HG03097 (cell line): ENCODE data around the gene ELOVL6.
"Not testable (repeated sequence)": the region's sequence is repeated elsewhere in the genome, so short reads cannot be mapped to it uniquely, and the experiment has no call there.

ENCODE experiments used
- ATAC-seq: cut with Tn5 transposase; IDR thresholded peaks from one replicate; pipeline ENCODE4 v1.9.1; 2021; ENCODE audit not compliant: unreplicated experiment, low FRiP score

Gene ELOVL6

GRCh38 chr4:110087070-110087708, 111.2 kb downstream of the ELOVL6 start:
- no peak for ATAC-seq

DNA sequence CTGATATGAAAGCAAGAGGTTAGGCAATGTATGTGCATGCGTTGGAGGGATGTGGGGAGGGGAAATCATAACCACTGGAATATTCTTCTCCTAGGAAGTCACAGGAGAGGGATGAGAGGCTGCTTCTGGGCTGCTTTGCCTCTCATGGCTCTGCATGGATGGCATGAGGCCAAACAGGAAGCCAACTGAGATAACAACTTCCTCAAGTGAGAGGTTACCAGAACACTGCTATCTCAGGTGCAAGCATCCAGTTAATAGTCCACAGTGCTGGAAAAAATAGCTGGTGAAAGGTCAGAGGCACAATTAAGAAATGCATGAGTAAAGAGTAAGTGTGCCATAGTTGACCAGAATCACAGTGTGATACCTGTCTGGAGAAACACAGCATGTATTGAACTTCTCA, 113.3 kb downstream of the ELOVL6 start:
- ATAC-seq: no peak

- no peak for ATAC-seq
These were observed 114.3 kb downstream of the ELOVL6 start for GRCh38 chr4:110084154-110084553.

DNA sequence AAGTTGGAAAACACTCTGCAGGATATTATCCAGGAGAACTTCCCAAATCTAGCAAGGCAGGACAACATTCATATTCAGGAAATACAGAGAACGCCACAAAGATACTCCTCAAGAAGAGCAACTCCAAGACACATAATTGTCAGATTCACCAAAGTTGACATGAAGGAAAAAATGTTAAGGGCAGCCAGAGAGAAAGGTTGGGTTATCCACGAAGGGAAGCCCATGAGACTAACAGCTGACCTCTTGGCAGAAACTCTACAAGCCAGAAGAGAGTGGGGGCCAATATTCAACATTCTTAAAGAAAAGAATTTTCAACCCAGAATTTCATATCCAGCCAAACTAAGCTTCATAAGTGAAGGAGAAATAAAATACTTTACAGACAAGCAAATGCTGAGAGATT, 120.3 kb downstream of the ELOVL6 start:
- ATAC-seq: not testable (repeated sequence)

DNA sequence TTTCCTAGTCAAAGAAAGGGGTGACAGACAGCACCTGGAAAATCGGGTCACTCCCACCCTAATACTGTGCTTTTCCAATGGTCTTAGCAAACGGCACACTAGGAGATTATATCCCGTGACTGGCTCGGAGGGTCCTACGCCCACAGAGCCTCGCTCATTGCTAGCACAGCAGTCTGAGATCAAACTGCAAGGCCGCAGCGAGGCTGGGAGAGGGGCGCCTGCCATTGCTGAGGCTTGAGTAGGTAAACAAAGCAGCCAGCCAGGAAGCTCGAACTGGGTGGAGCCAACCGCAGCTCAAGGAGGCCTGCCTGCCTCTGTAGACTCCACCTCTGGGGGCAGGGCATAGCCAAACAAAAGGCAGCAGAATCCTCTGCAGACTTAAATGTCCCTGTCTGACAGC, 121.6 kb downstream of the ELOVL6 start:
- not testable (repeated sequence) for ATAC-seq

DNA sequence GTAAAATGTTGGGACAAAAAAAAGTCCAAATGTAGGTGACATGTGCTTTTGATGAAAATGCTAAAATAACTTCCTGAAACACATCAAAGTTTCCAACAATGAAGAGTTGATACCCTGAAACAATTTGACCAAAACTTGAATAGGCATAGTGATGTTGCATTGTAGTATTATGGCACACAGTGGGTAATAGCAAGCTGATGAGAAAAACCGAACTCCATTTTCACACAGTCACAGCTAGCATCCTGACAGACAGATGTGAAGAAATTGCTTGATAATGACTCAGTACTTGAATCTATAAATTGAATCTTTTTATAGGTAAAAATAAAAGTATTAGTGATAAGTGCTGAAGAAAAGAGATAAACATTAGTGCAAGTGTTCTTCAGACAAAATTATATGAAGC, 122.5 kb downstream of the ELOVL6 start:
- no peak for ATAC-seq

DNA sequence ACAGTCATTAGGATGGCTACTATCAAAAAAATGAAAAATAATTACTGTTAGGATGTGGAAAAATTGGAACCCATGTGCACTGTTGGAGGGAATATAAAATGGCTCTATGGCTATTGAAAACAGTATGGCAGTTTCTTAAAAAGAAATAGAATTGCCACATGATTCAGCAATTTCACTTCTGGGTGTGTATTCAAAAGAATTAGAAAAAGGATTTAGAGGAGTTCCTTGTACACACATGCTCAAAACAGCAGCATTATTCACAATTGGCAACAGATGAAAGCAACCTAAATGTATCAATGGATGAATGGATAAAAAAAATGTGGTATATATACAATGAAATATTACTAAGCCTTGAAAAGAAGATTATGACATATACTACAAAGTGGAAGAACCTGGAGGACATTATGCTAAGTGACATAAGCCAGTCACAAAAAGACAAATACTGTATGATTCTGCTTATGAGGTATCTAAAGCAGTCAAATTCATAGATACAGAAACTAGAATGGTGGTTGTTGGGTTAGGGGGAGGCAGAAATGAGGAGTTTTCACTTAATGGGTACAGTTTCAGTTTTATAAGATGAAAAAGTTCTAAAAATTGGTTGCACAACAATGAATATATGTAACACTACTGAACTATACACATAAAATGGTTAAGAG, 123.2 kb downstream of the ELOVL6 start:
- peak; percentile 59 for ATAC-seq

DNA sequence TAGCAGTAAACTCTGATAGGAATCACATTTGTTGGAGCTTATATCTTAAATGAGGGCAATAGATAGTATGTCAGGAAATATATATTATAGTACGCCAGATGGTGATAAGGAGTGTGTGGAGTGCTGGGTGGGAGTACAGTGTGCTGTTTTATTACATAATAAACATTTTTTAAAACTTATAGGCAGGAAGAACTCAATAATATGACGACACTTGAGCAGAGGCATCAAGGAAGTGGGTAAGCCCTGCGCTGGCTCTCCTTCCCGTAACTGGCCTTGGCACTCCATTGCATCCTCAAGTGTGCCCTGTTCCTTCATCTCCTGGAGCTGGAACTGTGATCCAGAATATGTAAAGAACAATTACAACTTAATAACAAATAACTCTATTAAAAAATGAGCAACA, 123.8 kb downstream of the ELOVL6 start:
- no peak for ATAC-seq

GRCh38 chr4:110073053-110073845, 125.2 kb downstream of the ELOVL6 start:
- ATAC-seq: no peak

DNA sequence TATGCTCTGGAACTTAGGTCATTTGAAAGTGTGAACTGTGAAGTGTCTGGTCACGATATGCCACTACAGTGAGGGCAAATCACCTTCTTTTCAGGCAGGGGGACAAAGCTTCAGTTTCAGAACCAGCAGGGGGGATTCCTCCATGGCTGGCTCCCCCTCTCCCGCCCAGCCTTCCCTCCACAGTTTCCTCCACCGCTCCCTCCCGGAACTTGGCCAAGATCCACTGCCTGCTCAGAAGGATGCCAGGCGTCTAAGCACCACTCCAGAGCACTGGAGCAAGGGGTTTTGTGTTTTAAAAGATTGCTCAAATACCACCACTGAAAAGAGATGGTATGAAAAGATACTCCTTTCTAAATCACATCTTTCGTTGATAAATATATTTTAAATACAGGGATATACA, 126.9 kb downstream of the ELOVL6 start:
- no peak for ATAC-seq

GRCh38 chr4:110068248-110068647, 130.2 kb downstream of the ELOVL6 start:
- ATAC-seq: no peak

DNA sequence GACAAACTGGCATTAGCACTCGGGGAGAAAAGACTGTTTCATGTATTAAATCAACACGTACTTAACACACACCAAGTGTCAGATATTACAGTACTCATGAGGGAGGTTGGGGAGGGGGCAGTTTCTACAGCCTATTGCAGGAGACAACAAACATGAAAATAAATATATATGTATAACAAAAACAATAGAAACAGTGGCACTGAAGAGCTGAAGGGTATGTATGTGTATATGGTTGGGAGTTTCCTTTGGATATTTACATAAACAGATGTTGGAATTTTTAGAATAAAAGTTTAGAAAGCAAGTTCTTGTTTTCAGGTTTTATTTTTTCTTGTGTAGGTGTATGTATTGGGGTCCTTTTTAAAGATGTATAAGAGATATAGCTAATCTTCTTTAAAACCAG, 133.5 kb downstream of the ELOVL6 start:
- no peak for ATAC-seq

GRCh38 chr4:110064295-110064694, 134.1 kb downstream of the ELOVL6 start:
- no peak for ATAC-seq

DNA sequence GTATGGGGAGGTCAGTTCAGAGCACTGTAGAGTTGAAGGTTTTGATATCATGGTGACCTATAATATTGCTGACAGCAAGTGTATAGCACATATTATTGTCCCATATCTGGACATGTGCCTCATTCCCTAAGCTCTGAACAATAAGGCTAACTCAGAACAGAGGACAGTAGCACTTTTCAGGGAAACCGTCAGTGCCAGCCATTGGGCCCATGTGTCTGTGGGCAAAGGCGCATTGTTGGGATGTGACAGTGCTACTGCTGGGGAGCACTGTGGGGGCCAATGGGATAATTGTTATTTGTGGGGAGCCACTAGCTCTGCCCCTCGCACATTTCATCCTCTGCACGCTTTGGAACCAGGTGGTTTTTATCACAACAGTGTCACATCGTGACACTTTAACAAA, 136.2 kb downstream of the ELOVL6 start:
- no peak for ATAC-seq

DNA sequence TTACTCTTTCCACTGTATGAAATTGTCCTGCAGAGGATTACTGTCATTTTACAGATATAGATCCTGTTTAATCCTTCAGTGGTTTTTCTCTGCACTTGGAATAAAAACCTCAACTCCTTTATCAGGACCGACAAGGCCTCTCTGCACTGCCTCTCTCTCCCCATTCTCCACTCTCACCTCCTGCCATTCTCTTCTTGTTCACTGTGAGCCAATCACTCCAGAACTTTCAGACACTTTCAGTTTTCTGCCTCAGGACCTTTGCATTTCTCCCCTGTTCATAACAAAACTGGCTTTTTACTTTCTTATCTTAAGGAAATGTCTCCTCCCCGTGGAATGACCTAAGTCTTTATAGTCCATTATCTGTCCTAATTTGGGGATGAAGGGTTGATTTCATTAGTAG, 137.3 kb downstream of the ELOVL6 start:
- ATAC-seq: no peak

GRCh38 chr4:110059556-110060191, 138.7 kb downstream of the ELOVL6 start:
- peak; percentile 75 for ATAC-seq

DNA sequence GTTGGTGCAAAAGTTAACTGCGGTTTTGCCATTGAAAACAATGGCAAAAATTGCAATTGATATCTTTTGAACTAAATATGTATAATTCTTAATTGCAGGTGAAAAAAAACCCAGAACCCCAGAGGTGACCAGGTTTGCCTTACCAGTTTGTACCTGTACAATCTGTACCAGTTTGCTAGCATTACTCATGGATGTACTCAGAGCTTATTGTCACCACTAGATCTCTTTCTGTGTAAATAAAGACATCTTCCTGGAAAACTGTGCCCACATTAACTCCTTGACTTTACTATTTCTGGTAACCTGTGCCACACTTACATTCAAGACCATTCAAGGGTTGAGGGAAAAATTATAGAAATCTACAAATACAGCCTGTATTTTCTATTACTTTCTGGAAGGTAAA, 139.7 kb downstream of the ELOVL6 start:
- ATAC-seq: no peak

DNA sequence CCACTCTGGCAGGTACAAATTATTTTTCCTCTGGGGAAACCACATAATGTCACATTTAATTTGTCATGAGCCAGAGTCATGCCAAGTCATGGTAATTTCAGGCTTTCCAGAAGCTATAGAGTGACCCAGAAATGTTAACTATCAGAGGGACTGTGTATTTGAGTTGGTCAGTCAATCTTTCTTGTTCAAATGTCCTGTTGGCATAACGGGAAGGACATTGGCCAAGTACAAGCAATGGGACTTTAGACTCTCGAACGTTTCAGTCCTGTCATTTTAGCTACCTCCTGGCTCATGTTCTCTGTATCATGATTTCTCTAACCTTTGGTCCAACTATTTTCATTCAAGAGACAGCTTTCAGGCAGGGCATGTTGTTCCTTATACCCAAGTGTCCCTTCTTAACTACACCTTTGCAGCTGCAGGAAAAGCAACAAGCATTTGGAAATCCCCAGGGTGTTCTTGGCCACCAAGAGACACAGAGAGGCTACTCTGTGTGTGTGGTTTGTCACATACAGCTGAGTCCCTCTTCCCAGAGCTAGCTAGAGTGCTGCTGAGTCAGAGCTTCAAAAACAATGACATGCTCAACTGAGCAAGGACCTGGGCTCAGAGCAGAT, 143.2 kb downstream of the ELOVL6 start:
- peak; percentile 71 for ATAC-seq

GRCh38 chr4:110049951-110050925, 148.2 kb downstream of the ELOVL6 start:
- ATAC-seq: peak; percentile 53

DNA sequence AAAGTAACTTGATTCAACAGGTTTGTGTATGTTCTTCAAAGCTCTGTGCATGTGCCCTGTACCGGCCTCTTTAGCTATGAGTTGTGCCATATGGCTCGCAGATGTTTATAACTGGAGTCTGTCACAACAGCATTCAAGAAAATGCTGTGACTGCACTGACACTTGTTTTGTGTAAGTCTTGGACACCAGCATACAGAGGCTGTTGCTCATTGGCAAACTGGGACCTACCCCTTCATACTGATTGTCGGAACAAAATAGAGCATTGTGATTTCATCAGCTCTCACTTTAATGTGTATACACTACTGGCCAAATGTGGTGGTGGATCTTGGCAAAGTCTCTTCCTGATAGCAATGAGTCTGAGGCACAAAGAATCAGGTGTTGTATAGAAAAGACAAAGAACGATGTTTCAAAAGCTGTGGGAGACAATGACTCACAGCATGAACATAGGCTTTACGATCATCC, 151.8 kb downstream of the ELOVL6 start:
- ATAC-seq: no peak
